NCI-H2196 treated with DMSO at 0.1 percent for 48 hours (cell line): ENCODE measurements around the gene WDR90.
A peak's percentile ranks its signal among the peaks of the same experiment; 100 is the strongest.

ENCODE experiments used
- DNase-seq: peaks from one replicate; lab custom pipeline; 2025; ENCODE audit not compliant: unreplicated experiment; lab: John Stamatoyannopoulos, UW

Gene WDR90

GRCh38 chr16:637081-638018 lies 11.8 kb upstream of the WDR90 start:
- no peak for DNase-seq

- no peak for DNase-seq
These were observed 11.1 kb upstream of the WDR90 start for GRCh38 chr16:638034-638543.

- DNase-seq, result no peak
These were observed 10.3 kb upstream of the WDR90 start for GRCh38 chr16:638836-639235.

GRCh38 chr16:640614-641013 lies 8.6 kb upstream of the WDR90 start:
- DNase-seq, result no peak

- DNase-seq, result peak; percentile 66
These were observed 7.6 kb upstream of the WDR90 start, which contains the start of gene MCRIP2 for GRCh38 chr16:641326-642188. Gene MCRIP2, plus strand, starts transcription at chr16:641828. Its CDS starts 164 bp downstream, at chr16:641992.

GRCh38 chr16:642189-643049 lies 6.7 kb upstream of the WDR90 start:
- peak; percentile 37 for DNase-seq

GRCh38 chr16:643050-643368 lies 6.2 kb upstream of the WDR90 start:
- DNase-seq, result no peak

- no peak for DNase-seq
These were observed 4.6 kb upstream of the WDR90 start for GRCh38 chr16:644556-644955.

- DNase-seq, result no peak
These were observed 3.1 kb upstream of the WDR90 start for GRCh38 chr16:645852-646678.

- no peak for DNase-seq
These were observed 2.4 kb upstream of the WDR90 start for GRCh38 chr16:646679-647172.

- DNase-seq, result no peak
These were observed 1.8 kb upstream of the WDR90 start for GRCh38 chr16:647173-647902.

- peak; percentile 61 for DNase-seq
These were observed 939 bp upstream of the WDR90 start for GRCh38 chr16:648071-648780.

- no peak for DNase-seq
These were observed 466 bp downstream of the WDR90 start for GRCh38 chr16:649631-650030.

- DNase-seq, result no peak
These were observed 2.7 kb downstream of the WDR90 start for GRCh38 chr16:651844-652243.

- DNase-seq, result no peak
These were observed 3.5 kb downstream of the WDR90 start for GRCh38 chr16:652454-653305.

- DNase-seq, result no peak
These were observed 4.9 kb downstream of the WDR90 start for GRCh38 chr16:654034-654433.

- DNase-seq, result no peak
These were observed 8.3 kb downstream of the WDR90 start for GRCh38 chr16:657487-657886.
